Activated naive CD8-positive, alpha-beta T cell treated with anti-CD3 and anti-CD28 coated beads, Interleukin-2, amount 10 ng/mL, durations not matched to agents 7 days and 5 days (primary cell): Measurements from ENCODE around the gene PROSER3. TPM values are rescaled to one million over a fixed set of nuclear protein-coding genes. Genes with fewer than 3 reads are reported as not detected.
"Not testable (repeated sequence)": the region's sequence is repeated elsewhere in the genome, so short reads cannot be mapped to it uniquely, and the experiment has no call there.

Experiments
- ATAC-seq: fragments of 150-1000 bp; cut with Tn5 transposase; one replicate; pipeline ENCODE4 v1.10.0; 2021; ENCODE audit warnings: low read depth, moderate library complexity
- POLR2A ChIA-PET: fragments of 350-600 bp; sonication (Branson Sonifier 250); formaldehyde crosslinking; loops from one replicate; lab custom pipeline; 2021; ENCODE audit warnings: antibody characterized with exemption; lab: Charles Lee
- DNase-seq: peaks from one replicate; pipeline ENCODE4 v3.0.0; 2021
- H3K27ac Mint-ChIP-seq: one replicate; pipeline ENCODE4 v1.8.0; 2022; ENCODE audit warnings: mild to moderate bottlenecking, mixed read lengths
- H3K27me3 Mint-ChIP-seq: one replicate; pipeline ENCODE4 v1.8.0; 2022; ENCODE audit warnings: mild to moderate bottlenecking, moderate library complexity, mixed read lengths
- H3K36me3 Mint-ChIP-seq: one replicate; pipeline ENCODE4 v1.8.0; 2021; ENCODE audit warnings: mild to moderate bottlenecking, mixed read lengths
- H3K4me1 Mint-ChIP-seq: one replicate; pipeline ENCODE4 v1.8.0; 2021; ENCODE audit warnings: mixed read lengths
- H3K4me3 Mint-ChIP-seq: one replicate; pipeline ENCODE4 v1.8.0; 2022; ENCODE audit warnings: mild to moderate bottlenecking, moderate library complexity, mixed read lengths
- H3K9me3 Mint-ChIP-seq: one replicate; pipeline ENCODE4 v1.8.0; 2021; ENCODE audit warnings: mixed read lengths
- total RNA-seq, 2 experiments: library from RNA; stranded (reverse); gene quantifications; one replicate each; pipeline ENCODE4 v1.2.3, GENCODE V29; 2021

Gene PROSER3
- total RNA-seq, 2 experiments from 2014 or later: 53.0 to 59.9 TPM

GRCh38 chr19:35716801-35717664 lies 40.9 kb upstream of the PROSER3 start:
- POLR2A ChIA-PET: interaction anchor here (1.0 to 6.6 kb wide), 4 partner anchors 15 to 24 kb away, joined by 3 to 75 read pairs (median 46); partner anchors contain the start of gene IGFLR1
- no peaks in the 10 kb centered on the region for H3K9me3 Mint-ChIP-seq
- H3K4me3 Mint-ChIP-seq: peak overlapping the region; percentile 97
- ATAC-seq: peak; percentile 71
- peak overlapping the region; percentile 94 for H3K27ac Mint-ChIP-seq
- H3K4me1 Mint-ChIP-seq: peaks cover 49% of the 10 kb centered on the region
- H3K36me3 Mint-ChIP-seq: peaks cover 13% of the 10 kb centered on the region
- H3K27me3 Mint-ChIP-seq: no peaks in the 10 kb centered on the region
- peak; percentile 87 for DNase-seq

GRCh38 chr19:35717665-35718344 lies 40.2 kb upstream of the PROSER3 start, which contains the start of gene KMT2B:
Gene KMT2B (plus strand): TSS chr19:35718003. CDS start chr19:35718019, 16 bp downstream.
- Mint-ChIP-seq H3K9me3 (no peaks in the 10 kb centered on the region), H3K4me3 (peak within 1 kb of the TSS; percentile 97), H3K27ac (peak within 1 kb of the TSS; percentile 94), H3K4me1 (peaks cover 41% of the 10 kb centered on the region), H3K27me3 (no peaks in the 10 kb centered on the region), H3K36me3 (peaks cover 15% of the 10 kb centered on the region)
- peak; percentile 0 for ATAC-seq
- peak; percentile 96 for DNase-seq
- POLR2A ChIA-PET: interaction anchor here (0.5 to 3.3 kb wide), 15 partner anchors 9 to 509 kb away, joined by 3 to 32 read pairs (median 5); partner anchors contain the start of genes HSPB6, IGFLR1, KIRREL2 and LIN37

GRCh38 chr19:35718345-35719041 lies 39.5 kb upstream of the PROSER3 start:
- POLR2A ChIA-PET: interaction anchor here (0.5 to 3.3 kb wide), 19 partner anchors 9 to 510 kb away, joined by 3 to 32 read pairs (median 5); partner anchors contain the start of genes COX6B1, HAUS5, HSPB6 and IGFLR1
- Mint-ChIP-seq H3K4me3 (peak overlapping the region; percentile 97), H3K27ac (peak overlapping the region; percentile 92), H3K9me3 (no peaks in the 10 kb centered on the region), H3K4me1 (peaks cover 37% of the 10 kb centered on the region), H3K36me3 (peaks cover 18% of the 10 kb centered on the region), H3K27me3 (no peaks in the 10 kb centered on the region)
- peak; percentile 1 for ATAC-seq
- DNase-seq: peak; percentile 75

GRCh38 chr19:35719402-35720162 lies 38.4 kb upstream of the PROSER3 start:
- peaks cover 15% of the 10 kb centered on the region for H3K36me3 Mint-ChIP-seq
- DNase-seq (no peak), ATAC-seq (no peak)
- peak overlapping the region; percentile 92 for H3K27ac Mint-ChIP-seq
- no peaks in the 10 kb centered on the region for H3K9me3 Mint-ChIP-seq
- peak overlapping the region; percentile 97 for H3K4me3 Mint-ChIP-seq
- peaks cover 26% of the 10 kb centered on the region for H3K4me1 Mint-ChIP-seq
- POLR2A ChIA-PET: interaction anchor here (0.5 to 3.3 kb wide), 11 partner anchors 17 to 363 kb away, joined by 3 to 32 read pairs (median 7); partner anchors contain the start of genes COX6B1, HAUS5, HSPB6 and IGFLR1
- H3K27me3 Mint-ChIP-seq: no peaks in the 10 kb centered on the region

- ATAC-seq (no peak), DNase-seq (no peak)
- Mint-ChIP-seq H3K4me1 (peaks cover 21% of the 10 kb centered on the region), H3K36me3 (peaks cover 15% of the 10 kb centered on the region), H3K27me3 (no peaks in the 10 kb centered on the region), H3K27ac (no peak overlapping the region), H3K9me3 (no peaks in the 10 kb centered on the region), H3K4me3 (peak overlapping the region; percentile 49)
- POLR2A ChIA-PET: interaction anchor here (3.3 kb wide), 1 partner anchor 21 kb away, joined by 32 read pairs; the partner anchor contains the start of gene IGFLR1
Observed at GRCh38 chr19:35720163-35720524, 37.8 kb upstream of the PROSER3 start.

- H3K27me3 Mint-ChIP-seq: no peaks in the 10 kb centered on the region
- no peak overlapping the region for H3K4me3 Mint-ChIP-seq
- H3K4me1 Mint-ChIP-seq: peaks cover 21% of the 10 kb centered on the region
- DNase-seq (no peak), ATAC-seq (no peak)
- H3K36me3 Mint-ChIP-seq: peaks cover 15% of the 10 kb centered on the region
- POLR2A ChIA-PET: interaction anchor here (0.8 to 3.3 kb wide), 2 partner anchors 20 to 25 kb away, joined by 4 to 32 read pairs; partner anchors contain the start of genes IGFLR1, PSENEN and U2AF1L4
- H3K27ac Mint-ChIP-seq: no peak overlapping the region
- no peaks in the 10 kb centered on the region for H3K9me3 Mint-ChIP-seq
Observed at GRCh38 chr19:35720648-35721047, 37.3 kb upstream of the PROSER3 start.

GRCh38 chr19:35721374-35721773 lies 36.6 kb upstream of the PROSER3 start:
- H3K4me1 Mint-ChIP-seq: peaks cover 14% of the 10 kb centered on the region
- H3K27me3 Mint-ChIP-seq: no peaks in the 10 kb centered on the region
- POLR2A ChIA-PET: interaction anchor here (0.8 kb wide), 1 partner anchor 24 kb away, joined by 4 read pairs; the partner anchor contains the start of genes PSENEN and U2AF1L4
- no peak for DNase-seq
- H3K36me3 Mint-ChIP-seq: peaks cover 19% of the 10 kb centered on the region
- no peak overlapping the region for H3K4me3 Mint-ChIP-seq
- no peaks in the 10 kb centered on the region for H3K9me3 Mint-ChIP-seq
- ATAC-seq: no peak
- H3K27ac Mint-ChIP-seq: peak overlapping the region; percentile 38

- Mint-ChIP-seq H3K36me3 (peaks cover 17% of the 10 kb centered on the region), H3K4me1 (peaks cover 12% of the 10 kb centered on the region), H3K27ac (no peak overlapping the region), H3K27me3 (no peaks in the 10 kb centered on the region), H3K4me3 (no peak overlapping the region), H3K9me3 (no peaks in the 10 kb centered on the region)
- DNase-seq: no peak
- POLR2A ChIA-PET: no interaction called here
- no peak for ATAC-seq
Observed at GRCh38 chr19:35722461-35722860, 35.5 kb upstream of the PROSER3 start.

GRCh38 chr19:35722897-35723296 lies 35.1 kb upstream of the PROSER3 start:
- H3K27ac Mint-ChIP-seq: no peak overlapping the region

GRCh38 chr19:35723671-35724070 lies 34.3 kb upstream of the PROSER3 start:
- H3K36me3 Mint-ChIP-seq: peaks cover 22% of the 10 kb centered on the region
- H3K4me1 Mint-ChIP-seq: peaks cover 12% of the 10 kb centered on the region
- H3K27ac Mint-ChIP-seq: no peak overlapping the region
- no peaks in the 10 kb centered on the region for H3K9me3 Mint-ChIP-seq
- DNase-seq (no peak), ATAC-seq (no peak)
- no peaks in the 10 kb centered on the region for H3K27me3 Mint-ChIP-seq
- no peak overlapping the region for H3K4me3 Mint-ChIP-seq
- POLR2A ChIA-PET: interaction anchor here (0.6 kb wide), 1 partner anchor 177 kb away, joined by 3 read pairs; no protein-coding TSS in a partner anchor

More at GRCh38 chr19:35722897-35723296, 35.1 kb upstream of the PROSER3 start:
- no peak for DNase-seq
- Mint-ChIP-seq H3K4me1 (peaks cover 12% of the 10 kb centered on the region), H3K4me3 (no peak overlapping the region), H3K27me3 (no peaks in the 10 kb centered on the region), H3K36me3 (peaks cover 17% of the 10 kb centered on the region), H3K9me3 (no peaks in the 10 kb centered on the region)
- POLR2A ChIA-PET: no interaction called here
- no peak for ATAC-seq

- peaks cover 22% of the 10 kb centered on the region for H3K36me3 Mint-ChIP-seq
- POLR2A ChIA-PET: interaction anchor here (0.6 kb wide), 1 partner anchor 177 kb away, joined by 3 read pairs; no protein-coding TSS in a partner anchor
Observed at GRCh38 chr19:35724132-35724531, 33.8 kb upstream of the PROSER3 start.

GRCh38 chr19:35724560-35724959 lies 33.4 kb upstream of the PROSER3 start:
- peaks cover 22% of the 10 kb centered on the region for H3K36me3 Mint-ChIP-seq
- no peak overlapping the region for H3K4me3 Mint-ChIP-seq
- H3K27me3 Mint-ChIP-seq: no peaks in the 10 kb centered on the region
- H3K9me3 Mint-ChIP-seq: no peaks in the 10 kb centered on the region
- H3K4me1 Mint-ChIP-seq: peaks cover 3% of the 10 kb centered on the region
- DNase-seq (no peak), ATAC-seq (no peak)
- H3K27ac Mint-ChIP-seq: no peak overlapping the region
- POLR2A ChIA-PET: no interaction called here

More at GRCh38 chr19:35724132-35724531, 33.8 kb upstream of the PROSER3 start:
- H3K4me3 Mint-ChIP-seq, ATAC-seq, H3K4me1 Mint-ChIP-seq, H3K27ac Mint-ChIP-seq, H3K9me3 Mint-ChIP-seq, DNase-seq, H3K27me3 Mint-ChIP-seq: not testable (repeated sequence)
